Keratinocyte (primary cell): ENCODE measurements around the gene SLC12A3.

ENCODE experiments used
- EZH2 ChIP-seq: IDR thresholded peaks from one replicate; pipeline ENCODE4 v1.6.1; 2012; ENCODE audit warnings: inconsistent platforms, mild to moderate bottlenecking, low read length, moderate library complexity
- TF ChIP-seq, protein P1 (sequence below), 3 experiments: IDR thresholded peaks in 1 of 3; conservative IDR thresholded peaks in 1 of 3; optimal IDR thresholded peaks in 1 of 3; 2 replicates in 2 of 3; 3 replicates in 1 of 3; pipeline versions ENCODE3 to v1.5.1; 2011; ENCODE audit warnings: low read length in 3 of 3, mild to moderate bottlenecking in 3 of 3, moderate library complexity in 2 of 3, control low read depth in 1 of 3, inconsistent platforms in 1 of 3; ENCODE audit not compliant: insufficient read depth in 2 of 3; ENCODE audit errors: extremely low read depth in 1 of 3

DNA sequence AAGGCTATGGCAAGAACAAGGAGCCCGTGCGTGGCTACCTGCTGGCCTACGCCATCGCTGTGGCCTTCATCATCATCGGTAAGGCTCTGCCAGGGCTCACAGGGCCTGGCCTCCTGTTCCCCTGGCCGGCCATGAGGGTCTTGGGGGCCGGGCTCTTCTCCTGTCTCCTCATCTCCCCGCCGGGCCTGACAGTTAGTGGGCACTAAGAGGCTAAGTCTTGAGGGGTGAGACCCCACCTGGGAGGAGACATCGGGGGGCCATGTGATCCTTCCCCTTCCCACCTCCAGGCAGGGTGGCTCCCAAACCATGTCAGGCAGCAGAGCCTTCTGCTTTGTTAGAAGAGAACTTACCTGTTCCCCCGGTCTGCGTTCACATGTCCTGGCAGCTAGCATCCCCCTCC, 15.2 kb downstream of the SLC12A3 start:
- no peak for TF ChIP-seq EZH2
- TF ChIP-seq, protein P1, sequence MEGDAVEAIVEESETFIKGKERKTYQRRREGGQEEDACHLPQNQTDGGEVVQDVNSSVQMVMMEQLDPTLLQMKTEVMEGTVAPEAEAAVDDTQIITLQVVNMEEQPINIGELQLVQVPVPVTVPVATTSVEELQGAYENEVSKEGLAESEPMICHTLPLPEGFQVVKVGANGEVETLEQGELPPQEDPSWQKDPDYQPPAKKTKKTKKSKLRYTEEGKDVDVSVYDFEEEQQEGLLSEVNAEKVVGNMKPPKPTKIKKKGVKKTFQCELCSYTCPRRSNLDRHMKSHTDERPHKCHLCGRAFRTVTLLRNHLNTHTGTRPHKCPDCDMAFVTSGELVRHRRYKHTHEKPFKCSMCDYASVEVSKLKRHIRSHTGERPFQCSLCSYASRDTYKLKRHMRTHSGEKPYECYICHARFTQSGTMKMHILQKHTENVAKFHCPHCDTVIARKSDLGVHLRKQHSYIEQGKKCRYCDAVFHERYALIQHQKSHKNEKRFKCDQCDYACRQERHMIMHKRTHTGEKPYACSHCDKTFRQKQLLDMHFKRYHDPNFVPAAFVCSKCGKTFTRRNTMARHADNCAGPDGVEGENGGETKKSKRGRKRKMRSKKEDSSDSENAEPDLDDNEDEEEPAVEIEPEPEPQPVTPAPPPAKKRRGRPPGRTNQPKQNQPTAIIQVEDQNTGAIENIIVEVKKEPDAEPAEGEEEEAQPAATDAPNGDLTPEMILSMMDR (optimal IDR thresholded peaks at IDR 0.05 in 1 of 3, IDR thresholded peaks at IDR 0.05 in 1 of 3, conservative IDR thresholded peaks at IDR 0.05 in 1 of 3; ENCODE audit: extremely low read depth in 1 of 3, insufficient read depth in 2 of 3, low read length in 3 of 3) = no peak
